Frontal cortex (tissue), 4 donors: Measurements from ENCODE around the gene PLEKHA5. TPM values are rescaled to one million over a fixed set of nuclear protein-coding genes. Genes with fewer than 3 reads are reported as not detected.
"Not testable (repeated sequence)": the region's sequence is repeated elsewhere in the genome, so short reads cannot be mapped to it uniquely, and the experiment has no call there.

Experiments used
- DNase-seq, 2 donors: peaks; one replicate each; pipeline ENCODE4 v3.0.0; 2012; ENCODE audit warnings: low spot score in 2 of 2
- FAIRE-seq: peaks from 2 replicates; lab custom pipeline; 2012; peaks lifted over from hg19 to GRCh38; lab: Jason Lieb, UNC
- small RNA-seq: library from RNA; depleted of rRNA; stranded (forward); fragments of <200 nt; gene quantifications from one replicate; pipeline ENCODE3, GENCODE V24; 2014
- total RNA-seq: library from RNA; depleted of rRNA; stranded (reverse); fragments of >200 nt; gene quantifications from one replicate; pipeline ENCODE4 v1.2.3, GENCODE V29; 2014
- donor health status: control.
- donor health status: control.
- donor health status: control.

PLEKHA5 gene
- total RNA-seq, 1 donor from 2014 or later = 69.7 TPM

DNA sequence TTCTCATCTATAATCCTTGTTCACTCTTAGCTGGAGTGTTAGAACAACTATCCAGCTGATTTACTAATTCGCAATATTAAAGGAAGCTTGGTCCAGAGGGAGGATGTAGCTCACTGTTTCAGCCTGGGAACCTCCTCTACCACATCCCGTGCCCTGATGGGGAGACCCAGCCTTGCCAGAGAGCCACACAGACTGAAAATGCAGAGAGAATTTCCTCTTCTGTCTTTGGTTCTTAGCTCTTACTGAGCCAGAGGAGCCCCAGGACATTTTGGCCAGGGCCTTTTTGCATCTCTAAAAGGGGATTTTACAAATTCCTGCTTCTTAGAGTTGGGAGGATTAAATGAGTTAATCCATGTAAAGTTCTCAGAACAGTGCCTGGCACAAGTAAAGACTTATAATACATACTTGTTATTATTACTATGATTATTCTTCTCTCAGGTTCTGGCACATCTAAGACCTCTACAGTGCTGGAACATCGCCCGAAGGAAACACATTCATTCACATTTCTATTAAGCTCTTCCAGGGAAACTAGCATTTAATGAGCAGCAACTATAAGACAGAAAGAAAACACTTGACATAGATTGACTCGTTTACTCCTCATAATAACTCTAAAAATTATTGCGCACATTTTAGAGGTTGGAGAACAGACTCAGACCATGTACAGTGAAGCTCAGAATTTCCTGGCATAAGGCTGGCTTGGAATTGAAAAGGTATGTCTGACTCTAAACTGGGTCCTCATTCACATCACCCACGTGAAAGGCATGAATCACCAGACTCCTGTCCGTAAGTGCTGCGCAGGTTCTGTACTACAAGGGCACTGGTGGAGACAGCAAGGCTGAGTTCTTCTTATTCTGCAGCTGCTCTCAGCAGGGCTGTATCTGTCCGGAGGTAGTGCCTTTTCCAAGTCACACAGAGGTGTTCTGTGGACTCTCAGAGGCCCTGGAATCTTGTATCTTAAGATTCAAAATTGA is 282.0 kb downstream of the PLEKHA5 start:
- DNase-seq (no peak), FAIRE-seq (no peak)

DNA sequence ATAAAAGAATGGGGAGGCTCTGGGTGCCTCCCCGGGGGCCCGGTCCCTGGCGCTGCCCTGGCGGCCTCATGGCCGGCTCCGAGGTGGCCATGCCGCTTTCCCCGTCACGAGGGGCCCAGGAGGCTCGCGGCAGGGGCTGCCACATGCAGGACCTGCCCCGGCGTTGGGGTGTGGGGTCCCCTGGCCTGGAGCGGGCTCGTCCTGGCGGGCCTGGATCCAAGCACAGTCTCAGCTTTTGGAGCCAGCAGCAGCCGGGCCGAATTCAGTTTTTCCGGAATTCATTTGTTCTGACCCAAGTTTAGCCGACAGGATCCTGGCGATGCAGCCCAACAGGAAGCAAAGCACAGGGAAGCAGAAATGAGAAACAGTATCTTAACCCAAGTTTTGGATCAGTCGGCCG is 283.3 kb downstream of the PLEKHA5 start:
- FAIRE-seq (no peak), DNase-seq (no peak)

DNA sequence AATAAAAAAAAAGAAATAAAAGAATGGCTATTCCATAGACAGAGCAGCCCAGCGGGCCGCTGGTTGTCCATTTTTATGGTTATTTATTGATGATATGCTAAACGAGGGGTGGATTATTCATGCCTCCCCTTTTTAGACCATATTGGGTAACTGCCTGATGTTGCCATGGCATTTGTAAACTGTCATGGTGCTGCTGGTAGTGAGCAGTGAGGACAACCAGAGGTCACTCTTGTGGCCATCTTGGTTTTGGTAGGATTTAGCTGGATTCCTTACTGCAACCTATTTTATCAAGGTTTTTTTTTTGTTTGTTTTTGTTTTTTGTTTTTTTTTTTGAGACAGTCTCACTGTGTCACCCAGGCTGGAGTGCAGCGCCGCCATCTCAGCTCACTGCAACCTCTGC is 284.0 kb downstream of the PLEKHA5 start:
- FAIRE-seq, DNase-seq: not testable (repeated sequence)

DNA sequence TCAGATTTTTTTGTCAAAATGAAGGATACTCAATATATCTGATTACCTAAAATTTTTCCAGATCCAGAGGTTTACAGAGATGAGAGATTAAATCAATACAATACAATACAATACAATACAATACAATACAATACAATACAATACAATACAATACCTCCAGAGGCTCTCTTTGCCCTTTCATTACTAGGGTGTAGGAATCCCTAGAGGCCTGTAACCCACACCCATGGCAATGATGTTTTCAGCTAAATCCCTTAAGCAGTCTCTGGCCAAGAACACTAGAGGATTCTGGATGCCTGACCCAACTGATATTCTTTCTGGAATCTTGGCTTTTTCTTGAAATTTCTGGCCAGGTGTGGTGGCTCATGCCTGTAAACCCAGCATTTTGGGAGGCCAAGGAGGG is 286.0 kb downstream of the PLEKHA5 start:
- DNase-seq (no peak), FAIRE-seq (no peak)

DNA sequence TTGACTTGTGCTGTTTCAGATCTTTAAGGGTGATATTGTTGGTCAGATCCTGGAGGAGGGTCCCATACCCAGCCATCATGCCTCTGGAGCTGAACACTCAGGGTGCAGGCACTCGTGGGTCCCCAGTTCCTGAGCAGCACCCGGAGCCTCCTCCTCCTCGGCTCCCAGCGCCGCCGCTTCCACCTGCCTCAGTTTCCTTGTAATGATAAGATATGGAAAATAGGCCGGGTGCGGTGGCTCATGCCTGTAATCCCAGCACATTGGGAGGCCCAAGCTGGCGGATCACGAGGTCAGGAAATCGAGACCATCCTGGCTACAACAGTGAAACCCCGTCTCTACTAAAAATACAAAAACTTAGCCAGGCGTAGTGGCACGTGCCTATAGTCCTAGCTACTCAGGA is 289.6 kb downstream of the PLEKHA5 start:
- FAIRE-seq = no peak
- no peak for DNase-seq

DNA sequence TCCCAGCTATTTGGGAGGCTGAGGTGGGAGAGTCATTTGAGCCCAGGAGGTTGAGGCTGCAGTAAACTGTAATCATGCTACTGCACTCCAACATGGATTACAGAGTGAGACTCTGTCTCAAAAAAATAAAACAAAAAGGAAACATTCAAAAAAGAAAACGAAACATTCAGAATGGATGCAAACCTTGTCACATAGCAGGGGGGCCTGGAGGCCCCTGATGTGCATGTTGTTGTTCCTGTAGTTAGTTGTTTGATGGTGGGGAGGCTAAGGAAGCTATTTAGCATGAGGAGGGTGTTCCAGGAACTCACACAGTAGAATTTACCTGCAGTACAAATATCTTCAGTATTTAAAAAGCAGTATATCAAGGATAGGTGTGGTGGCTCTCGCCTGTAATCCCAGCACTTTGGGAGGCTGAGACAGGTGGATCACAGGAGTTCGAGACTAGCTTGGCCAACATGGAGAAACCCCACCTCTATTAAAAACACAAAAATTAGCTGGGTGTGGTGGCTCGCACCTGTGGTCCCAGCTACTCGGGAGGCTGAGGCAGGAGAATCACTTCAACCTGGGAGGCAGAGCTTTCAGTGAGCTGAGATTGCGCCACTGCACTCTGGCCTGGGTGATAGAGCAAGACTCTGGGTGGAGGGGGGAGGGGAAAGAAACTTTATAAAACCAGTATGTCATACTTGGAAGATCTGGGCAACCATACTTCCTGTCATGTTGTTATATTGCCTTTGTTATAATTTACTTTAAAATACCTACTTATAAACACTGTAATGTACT is 292.2 kb downstream of the PLEKHA5 start:
- DNase-seq (no peak), FAIRE-seq (no peak)

DNA sequence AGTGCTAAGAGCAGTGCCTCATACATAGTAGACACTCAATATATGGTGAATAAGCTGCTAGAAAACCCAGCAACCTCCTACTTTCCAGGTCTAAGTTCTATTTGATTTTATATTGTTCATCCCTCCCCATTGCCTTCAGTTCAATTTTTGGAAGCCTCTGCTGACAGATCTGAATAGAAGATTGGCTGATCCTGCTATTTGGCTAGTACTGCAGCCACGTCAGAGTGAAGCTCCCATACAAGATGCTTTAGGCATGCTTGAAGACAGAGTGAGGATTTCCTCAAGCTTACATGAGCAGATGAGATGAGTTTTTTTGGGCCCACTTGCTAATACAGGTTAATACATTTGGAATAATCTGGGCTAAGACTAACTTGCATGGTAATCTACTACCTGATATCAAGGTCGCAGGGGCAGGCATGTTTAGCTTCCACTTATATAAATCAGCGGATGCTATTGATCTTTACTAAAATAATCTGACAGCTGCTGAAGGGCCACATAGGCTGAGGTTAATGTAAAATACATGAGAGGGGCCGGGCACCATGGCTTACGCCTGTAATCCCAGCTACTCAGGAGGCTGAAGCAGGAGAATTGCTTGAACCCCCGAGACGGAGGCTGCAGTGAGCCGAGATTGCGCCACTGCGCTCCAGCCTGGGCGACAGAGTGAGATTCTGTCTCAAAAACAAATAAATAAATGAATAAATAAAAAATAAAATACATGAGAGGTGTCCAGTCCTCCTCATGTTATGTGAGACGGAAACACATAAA is 293.8 kb downstream of the PLEKHA5 start:
- FAIRE-seq (no peak), DNase-seq (no peak)

Small RNA genes within 50 kb of the gene (small RNA-seq; reads per million reads assigned to genes)
- gene AC091805.2 (not detected), gene RN7SL67P (not detected)
